PC-3 (cell line): ENCODE data around the gene ITGAV.

Experiments used
- EZH2 ChIP-seq: fragments of 300-600 bp; sonication (generic); IDR thresholded peaks from one replicate; pipeline ENCODE4 v1.6.1; 2017; ENCODE audit warnings: antibody characterized with exemption, mild to moderate bottlenecking, low read length; ENCODE audit not compliant: unreplicated experiment
- EZH2phosphoT487 ChIP-seq: fragments of 300-600 bp; sonication (generic); IDR thresholded peaks from 2 replicates; pipeline ENCODE4 v1.6.1; 2018; ENCODE audit warnings: mild to moderate bottlenecking, antibody characterized with exemption, low read length, borderline replicate concordance
- TF ChIP-seq, protein P1 (sequence below): fragments of 300-600 bp; sonication (generic); conservative IDR thresholded peaks from 2 replicates; pipeline ENCODE4 v1.5.1; 2017; ENCODE audit warnings: antibody characterized with exemption, low read depth, mild to moderate bottlenecking, low read length

DNA sequence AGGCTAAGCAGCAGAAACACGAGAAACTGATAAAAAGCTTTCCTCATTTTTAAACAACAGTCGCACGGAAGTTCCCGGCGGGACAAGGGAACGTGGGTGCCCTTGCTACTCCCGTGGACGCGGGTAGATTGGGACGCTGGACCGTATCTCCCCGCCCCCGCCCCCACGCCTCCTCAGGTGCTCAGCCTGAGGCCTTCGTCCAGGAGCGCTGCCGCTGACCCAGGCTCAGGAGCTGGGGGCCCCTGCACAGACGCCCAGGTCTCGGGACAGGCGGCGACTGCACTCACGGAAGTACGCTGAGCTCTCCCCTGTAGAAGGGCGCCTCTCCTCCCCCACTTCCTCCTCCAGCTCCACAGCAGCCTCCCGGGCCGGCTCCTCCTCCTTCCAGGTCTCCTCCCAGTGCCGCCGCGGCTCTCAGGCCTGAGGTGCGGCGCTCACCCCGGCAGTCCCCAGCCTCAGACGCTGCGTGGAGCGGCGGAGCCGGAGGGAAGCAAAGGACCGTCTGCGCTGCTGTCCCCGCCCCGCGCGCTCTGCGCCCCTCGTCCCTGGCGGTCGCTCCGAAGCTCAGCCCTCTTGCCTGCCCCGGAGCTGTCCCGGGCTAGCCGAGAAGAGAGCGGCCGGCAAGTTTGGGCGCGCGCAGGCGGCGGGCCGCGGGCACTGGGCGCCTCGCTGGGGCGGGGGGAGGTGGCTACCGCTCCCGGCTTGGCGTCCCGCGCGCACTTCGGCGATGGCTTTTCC, at the start of gene ITGAV:
- TF ChIP-seq, protein P1, sequence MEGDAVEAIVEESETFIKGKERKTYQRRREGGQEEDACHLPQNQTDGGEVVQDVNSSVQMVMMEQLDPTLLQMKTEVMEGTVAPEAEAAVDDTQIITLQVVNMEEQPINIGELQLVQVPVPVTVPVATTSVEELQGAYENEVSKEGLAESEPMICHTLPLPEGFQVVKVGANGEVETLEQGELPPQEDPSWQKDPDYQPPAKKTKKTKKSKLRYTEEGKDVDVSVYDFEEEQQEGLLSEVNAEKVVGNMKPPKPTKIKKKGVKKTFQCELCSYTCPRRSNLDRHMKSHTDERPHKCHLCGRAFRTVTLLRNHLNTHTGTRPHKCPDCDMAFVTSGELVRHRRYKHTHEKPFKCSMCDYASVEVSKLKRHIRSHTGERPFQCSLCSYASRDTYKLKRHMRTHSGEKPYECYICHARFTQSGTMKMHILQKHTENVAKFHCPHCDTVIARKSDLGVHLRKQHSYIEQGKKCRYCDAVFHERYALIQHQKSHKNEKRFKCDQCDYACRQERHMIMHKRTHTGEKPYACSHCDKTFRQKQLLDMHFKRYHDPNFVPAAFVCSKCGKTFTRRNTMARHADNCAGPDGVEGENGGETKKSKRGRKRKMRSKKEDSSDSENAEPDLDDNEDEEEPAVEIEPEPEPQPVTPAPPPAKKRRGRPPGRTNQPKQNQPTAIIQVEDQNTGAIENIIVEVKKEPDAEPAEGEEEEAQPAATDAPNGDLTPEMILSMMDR: no peak
- TF ChIP-seq EZH2phosphoT487 (no peak), EZH2 (no peak)
